K562 (cell line): ENCODE results near the gene POLE2. TPM values are rescaled to one million over a fixed set of nuclear protein-coding genes. Genes with fewer than 3 reads are reported as not detected.

Experiments used
- ARID4B ChIP-seq: sonication (generic); formaldehyde crosslinking; IDR thresholded peaks from 2 replicates; pipeline ENCODE4 v1.8.0; 2022; ENCODE audit warnings: mild to moderate bottlenecking, missing genetic modification reagents
- BRD9 ChIP-seq: fragments of 450-650 bp; IDR thresholded peaks from 2 replicates; pipeline ENCODE4 v1.6.1; 2018; ENCODE audit warnings: low read depth; ENCODE audit not compliant: partially characterized antibody
- DNMT1 ChIP-seq: fragments of 450-650 bp; IDR thresholded peaks from 2 replicates; pipeline ENCODE4 v1.6.1; 2016; ENCODE audit warnings: antibody characterized with exemption, mild to moderate bottlenecking
- MECOM ChIP-seq: fragments of 250-450 bp; sonication (Bioruptor Pico); IDR thresholded peaks from 2 replicates; pipeline ENCODE4 v1.8.0; 2022; ENCODE audit warnings: inconsistent platforms
- NFE2 ChIP-seq: IDR thresholded peaks from 2 replicates; pipeline ENCODE4 v1.6.1; 2014; ENCODE audit warnings: antibody characterized with exemption, low read depth
- PURB ChIP-seq: sonication (generic); formaldehyde crosslinking; IDR thresholded peaks from 2 replicates; pipeline ENCODE4 v1.9.0; 2021; ENCODE audit warnings: low read depth, mild to moderate bottlenecking, missing genetic modification reagents
- RBM34 ChIP-seq: fragments of 200-400 bp; formaldehyde crosslinking; IDR thresholded peaks from 2 replicates; pipeline ENCODE4 v1.6.1; 2018; ENCODE audit warnings: low read length, borderline replicate concordance; ENCODE audit not compliant: insufficient read depth
- RFX7 ChIP-seq: fragments of 250-450 bp; sonication (Bioruptor Pico); IDR thresholded peaks from 2 replicates; pipeline ENCODE4 v1.5.1; 2021; ENCODE audit warnings: mild to moderate bottlenecking
- STAT6 ChIP-seq: sonication (generic); formaldehyde crosslinking; IDR thresholded peaks from 2 replicates; pipeline ENCODE4 v1.8.1; 2023; ENCODE audit warnings: mild to moderate bottlenecking, missing genetic modification reagents
- ZBTB33 ChIP-seq: sonication (generic); formaldehyde crosslinking; IDR thresholded peaks from 2 replicates; pipeline ENCODE4 v1.8.1; 2023; ENCODE audit warnings: mild to moderate bottlenecking, missing genetic modification reagents
- ZC3H4 ChIP-seq: sonication (generic); formaldehyde crosslinking; IDR thresholded peaks from 2 replicates; pipeline ENCODE4 v1.9.0; 2021; ENCODE audit warnings: missing genetic modification reagents, borderline replicate concordance
- ZNF184 ChIP-seq: sonication (generic); formaldehyde crosslinking; IDR thresholded peaks from 2 replicates; pipeline ENCODE4 v1.5.0; 2020; ENCODE audit warnings: missing genetic modification reagents
- ZNF232 ChIP-seq: sonication (generic); formaldehyde crosslinking; IDR thresholded peaks from 2 replicates; pipeline ENCODE4 v1.8.0; 2022; ENCODE audit warnings: mild to moderate bottlenecking, missing genetic modification reagents
- ZNF696 ChIP-seq: fragments of 250-450 bp; sonication (Bioruptor Pico); conservative IDR thresholded peaks from 2 replicates; pipeline ENCODE4 v1.4.0; 2020; ENCODE audit warnings: mild to moderate bottlenecking, moderate library complexity
- ZNF77 ChIP-seq: fragments of 250-450 bp; sonication (Bioruptor Pico); IDR thresholded peaks from 2 replicates; pipeline ENCODE4 v1.5.0; 2020
- polyA plus RNA-seq, 8 experiments: library from polyadenylated mRNA; depleted of rRNA in 4 of 8; stranded (reverse) in 5 of 8; unstranded in 3 of 8; fragments of >200 nt; fragmentation: Nextera tagmentation in 2 of 8; fragmentation: Illumina TruSeq in 1 of 8; extraction: Ambion mirVana in 2 of 8; extraction: Trizol in 1 of 8; gene quantifications; 2 replicates each; pipeline versions ENCODE4 v1.2.1 to v1.2.3, GENCODE V29; 2011 to 2014; ENCODE audit warnings: inconsistent platforms in 1 of 8, missing spikeins in 1 of 8
- total RNA-seq, 7 experiments: library from RNA; depleted of rRNA in 6 of 7; stranded (reverse); fragments of >200 nt in 6 of 7; fragmentation: Illumina TruSeq in 2 of 7; extraction: Trizol in 2 of 7; gene quantifications; 2 replicates each; pipeline versions ENCODE4 v1.2.1 to v1.2.3, GENCODE V29; 2011 to 2021; ENCODE audit warnings: low replicate concordance in 1 of 7
- TF ChIP-seq, protein P1 (sequence below): fragments of 450-650 bp; IDR thresholded peaks from 2 replicates; pipeline ENCODE4 v1.6.1; 2018; ENCODE audit warnings: mild to moderate bottlenecking, low read depth; ENCODE audit not compliant: partially characterized antibody
- TF ChIP-seq, protein P2 (sequence below): fragments of 250-450 bp; sonication (Bioruptor Pico); IDR thresholded peaks from 2 replicates; pipeline ENCODE4 v1.9.0; 2021; ENCODE audit warnings: mild to moderate bottlenecking

POLE2 gene
- total and polyA plus RNA-seq, 9 of the 15 experiments (the other 6 are each of a cell fraction or from before 2014, with no cell fraction given) = 30.7 to 78.4 (median 55.4) TPM

DNA sequence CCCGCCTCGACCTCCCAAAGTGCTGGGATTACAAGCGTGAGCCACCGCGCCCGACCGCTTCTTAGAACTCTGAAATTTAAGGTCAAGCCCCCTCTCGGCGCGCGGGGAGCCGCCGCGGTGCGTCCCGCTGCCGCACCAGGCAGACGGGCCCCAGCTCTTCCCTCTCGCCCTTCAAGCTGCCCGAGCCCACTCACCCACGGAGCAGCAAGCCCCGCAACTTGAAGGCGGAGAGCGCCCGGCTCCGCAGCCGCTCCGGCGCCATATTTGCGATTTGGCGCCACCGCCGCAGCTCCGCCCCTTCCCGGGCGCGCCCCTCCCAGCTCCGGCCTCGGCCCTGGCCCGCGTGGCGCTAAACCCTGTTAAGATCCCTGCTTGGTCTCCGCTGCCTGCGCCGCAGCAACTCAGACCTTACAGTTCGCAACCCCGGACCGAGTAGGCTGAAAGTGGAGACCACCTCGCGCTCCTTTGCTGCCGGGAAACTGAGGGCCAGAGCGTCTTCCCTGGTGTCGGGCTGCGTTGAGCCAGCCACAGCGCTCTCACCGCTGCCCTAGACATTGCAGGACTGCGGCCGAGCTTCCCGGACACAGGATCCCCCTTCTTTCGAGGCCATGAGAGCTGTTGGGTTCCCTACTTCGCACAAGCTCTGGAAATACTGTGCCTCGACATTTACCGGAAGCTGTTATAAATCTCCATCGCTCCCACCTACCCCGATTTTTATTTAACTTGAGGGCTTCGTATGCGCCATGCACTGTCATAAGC, at the start of gene POLE2 (continued):
- TF ChIP-seq ZBTB33 (peak; percentile 68; the same call in 1 of the 2 replicates), ARID4B (CRISPR knock-in tag) (peak; percentile 44), NFE2 (no peak), BRD9 (peak; percentile 23), PURB (CRISPR knock-in tag) (no peak), STAT6 (no peak), MECOM (no peak), RBM34 (no peak), ZNF77 (CRISPR knock-in tag) (no peak), ZC3H4 (CRISPR knock-in tag) (no peak), ZNF696 (no peak), DNMT1 (no peak), RFX7 (CRISPR knock-in tag) (no peak), ZNF184 (CRISPR knock-in tag) (no peak), ZNF232 (CRISPR knock-in tag) (no peak)
- TF ChIP-seq, protein P1, sequence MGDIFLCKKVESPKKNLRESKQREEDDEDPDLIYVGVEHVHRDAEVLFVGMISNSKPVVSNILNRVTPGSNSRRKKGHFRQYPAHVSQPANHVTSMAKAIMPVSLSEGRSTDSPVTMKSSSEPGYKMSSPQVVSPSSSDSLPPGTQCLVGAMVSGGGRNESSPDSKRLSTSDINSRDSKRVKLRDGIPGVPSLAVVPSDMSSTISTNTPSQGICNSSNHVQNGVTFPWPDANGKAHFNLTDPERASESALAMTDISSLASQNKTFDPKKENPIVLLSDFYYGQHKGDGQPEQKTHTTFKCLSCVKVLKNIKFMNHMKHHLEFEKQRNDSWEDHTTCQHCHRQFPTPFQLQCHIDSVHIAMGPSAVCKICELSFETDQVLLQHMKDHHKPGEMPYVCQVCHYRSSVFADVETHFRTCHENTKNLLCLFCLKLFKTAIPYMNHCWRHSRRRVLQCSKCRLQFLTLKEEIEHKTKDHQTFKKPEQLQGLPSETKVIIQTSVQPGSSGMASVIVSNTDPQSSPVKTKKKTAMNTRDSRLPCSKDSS = no peak
- TF ChIP-seq, protein P2, sequence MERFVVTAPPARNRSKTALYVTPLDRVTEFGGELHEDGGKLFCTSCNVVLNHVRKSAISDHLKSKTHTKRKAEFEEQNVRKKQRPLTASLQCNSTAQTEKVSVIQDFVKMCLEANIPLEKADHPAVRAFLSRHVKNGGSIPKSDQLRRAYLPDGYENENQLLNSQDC (CRISPR knock-in tag) = no peak
